KBM-7 (cell line): ENCODE measurements around the gene AATK.

Experiments
- DNase-seq: peaks from one replicate; pipeline ENCODE4 v3.0.0-alpha.2; 2015
- in situ Hi-C: fragments of 300-500 bp; cut with MboI; formaldehyde crosslinking; loops from 2 replicates; pipeline ENCODE4 v1.14.3; 2020; ENCODE audit warnings: low sequenced_read_pairs, low pct_unique_long_range_greater_than_20kb, mixed read lengths

The AATK gene

GRCh38 chr17:81183807-81184206 lies 17.8 kb upstream of the AATK start:
- in situ Hi-C loops: no loop called here
- no peak for DNase-seq

- DNase-seq: no peak
- in situ Hi-C loops: no loop called here
Measured at GRCh38 chr17:81183316-81183715, 17.3 kb upstream of the AATK start.

- in situ Hi-C loops: no loop called here
- DNase-seq: no peak
Measured at GRCh38 chr17:81182596-81182995, 16.6 kb upstream of the AATK start.

- in situ Hi-C loops: no loop called here
- DNase-seq: no peak
Measured at GRCh38 chr17:81181811-81182185, 15.8 kb upstream of the AATK start.

GRCh38 chr17:81180836-81181810 lies 15.1 kb upstream of the AATK start:
- in situ Hi-C loops: no loop called here
- DNase-seq: no peak

GRCh38 chr17:81179861-81180260 lies 13.8 kb upstream of the AATK start:
- DNase-seq: no peak
- in situ Hi-C loops: no loop called here

GRCh38 chr17:81179220-81179619 lies 13.2 kb upstream of the AATK start:
- DNase-seq: no peak
- in situ Hi-C loops: no loop called here

- in situ Hi-C loops: no loop called here
- DNase-seq: no peak
Measured at GRCh38 chr17:81178136-81179091, 12.4 kb upstream of the AATK start.

- in situ Hi-C loops: no loop called here
- peak; percentile 25 for DNase-seq
Measured at GRCh38 chr17:81176666-81177065, 10.6 kb upstream of the AATK start.

GRCh38 chr17:81173762-81174155 lies 7.7 kb upstream of the AATK start:
- in situ Hi-C loops: no loop called here
- DNase-seq: no peak

GRCh38 chr17:81173052-81173761 lies 7.2 kb upstream of the AATK start:
- no peak for DNase-seq
- in situ Hi-C loops: no loop called here

GRCh38 chr17:81171941-81172340 lies 5.9 kb upstream of the AATK start:
- no peak for DNase-seq
- in situ Hi-C loops: no loop called here

- DNase-seq: no peak
- in situ Hi-C loops: no loop called here
Measured at GRCh38 chr17:81170727-81171494, 4.9 kb upstream of the AATK start.

GRCh38 chr17:81169870-81170309 lies 3.9 kb upstream of the AATK start:
- in situ Hi-C loops: no loop called here
- DNase-seq: no peak

- no peak for DNase-seq
- in situ Hi-C loops: no loop called here
Measured at GRCh38 chr17:81167638-81168037, 1.6 kb upstream of the AATK start.

GRCh38 chr17:81167194-81167524 lies 1.1 kb upstream of the AATK start:
- no peak for DNase-seq

GRCh38 chr17:81165246-81166032 lies 582 bp downstream of the AATK start, which contains the start of gene PVALEF:
TSS of gene PVALEF (plus strand) at chr17:81165507. CDS start at chr17:81181227, 15,720 bp downstream.
- peak; percentile 25 for DNase-seq
- in situ Hi-C loops: no loop called here

More at GRCh38 chr17:81167194-81167524, 1.1 kb upstream of the AATK start:
- in situ Hi-C loops: no loop called here
